ENCODE measurements around the gene HS6ST3.

DNA sequence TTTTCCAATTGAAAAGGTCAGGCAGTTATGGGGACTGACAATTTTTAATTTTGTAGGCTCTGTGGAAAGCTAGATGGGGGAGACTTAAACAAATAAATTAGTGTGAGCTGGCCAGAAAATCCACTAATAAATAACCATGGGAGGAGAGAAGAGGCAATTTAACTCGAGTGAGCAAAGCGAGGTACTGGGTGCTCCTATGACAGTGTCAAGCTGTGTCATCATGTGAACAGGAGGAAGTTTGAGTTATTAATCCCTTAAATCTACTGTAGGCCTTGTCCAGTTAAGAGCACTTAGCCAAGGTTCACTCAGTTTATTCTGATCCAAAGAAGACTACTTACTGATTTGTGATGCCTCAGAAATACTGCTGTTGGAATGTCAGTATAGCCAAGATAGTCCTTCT lies 781.6 kb downstream of the HS6ST3 start:
- TF ChIP-seq CTCF (IDR thresholded peaks at IDR 0.05): no peak
- TF ChIP-seq POLR2A (IDR thresholded peaks at IDR 0.05): no peak
- no peak for TF ChIP-seq EP300 (IDR thresholded peaks at IDR 0.05; ENCODE audit: low read depth)
- TF ChIP-seq POLR2AphosphoS5 (IDR thresholded peaks at IDR 0.05): no peak

All from transverse colon (tissue), 4 donors.